Mesendoderm (in vitro differentiated cells): ENCODE measurements around the gene MTMR10.
A peak's percentile ranks its signal among the peaks of the same experiment; 100 is the strongest.

Experiments
- DNase-seq: peaks from one replicate; pipeline ENCODE4 v3.0.0; 2013
- H2AK5ac ChIP-seq: 2 replicates; pipeline ENCODE4 v1.6.1; 2013; ENCODE audit warnings: low read length, inconsistent platforms
- H2BK120ac ChIP-seq: 2 replicates; pipeline ENCODE4 v1.6.1; 2013; ENCODE audit warnings: low read depth, mild to moderate bottlenecking, low read length, moderate library complexity, mixed read lengths
- H2BK15ac ChIP-seq: replicated peaks from 2 replicates; pipeline ENCODE4 v1.6.1; 2013; ENCODE audit warnings: low read depth, mild to moderate bottlenecking, moderate library complexity
- H2BK5ac ChIP-seq: 2 replicates; pipeline ENCODE4 v1.6.1; 2013; ENCODE audit warnings: low read length, inconsistent platforms
- H3K18ac ChIP-seq: 2 replicates; pipeline ENCODE4 v1.6.1; 2013; ENCODE audit warnings: mild to moderate bottlenecking, low read length, mixed read lengths
- H3K23ac ChIP-seq: one replicate; pipeline ENCODE4 v1.6.1; 2013; ENCODE audit warnings: low read length
- H3K27ac ChIP-seq: 2 replicates; pipeline ENCODE4 v1.5.1; 2013; ENCODE audit warnings: low read depth, mild to moderate bottlenecking, inconsistent platforms, low read length, moderate library complexity
- H3K27me3 ChIP-seq: 2 replicates; pipeline ENCODE4 v1.6.1; 2013; ENCODE audit warnings: low read length, control low read depth, mild to moderate bottlenecking, inconsistent platforms; ENCODE audit not compliant: insufficient read depth, poor library complexity
- H3K36me3 ChIP-seq: 2 replicates; pipeline ENCODE4 v1.6.1; 2013; ENCODE audit warnings: low read length, inconsistent platforms; ENCODE audit not compliant: control insufficient read depth, insufficient read depth
- H3K4ac ChIP-seq: one replicate; pipeline ENCODE4 v1.6.1; 2013; ENCODE audit warnings: low read depth, mild to moderate bottlenecking, low read length, moderate library complexity
- H3K4me1 ChIP-seq: 2 replicates; pipeline ENCODE4 v1.6.1; 2013; ENCODE audit warnings: low read depth, low read length, inconsistent platforms; ENCODE audit not compliant: control insufficient read depth
- H3K4me2 ChIP-seq: 2 replicates; pipeline ENCODE4 v1.6.1; 2013; ENCODE audit warnings: low read length
- H3K4me3 ChIP-seq: 2 replicates; pipeline ENCODE4 v1.5.1; 2013; ENCODE audit warnings: mild to moderate bottlenecking, low read length
- H3K56ac ChIP-seq: one replicate; pipeline ENCODE4 v1.6.1; 2013; ENCODE audit warnings: low read length
- H3K79me1 ChIP-seq: 2 replicates; pipeline ENCODE4 v1.6.1; 2013; ENCODE audit warnings: low read length, inconsistent platforms
- H3K79me2 ChIP-seq: 2 replicates; pipeline ENCODE4 v1.6.1; 2013; ENCODE audit warnings: mild to moderate bottlenecking, low read length; ENCODE audit not compliant: control insufficient read depth, insufficient read depth
- H3K9ac ChIP-seq: 2 replicates; pipeline ENCODE4 v1.6.1; 2013; ENCODE audit warnings: low read length, inconsistent platforms
- H4K5ac ChIP-seq: one replicate; pipeline ENCODE4 v1.6.1; 2013; ENCODE audit warnings: low read length
- H4K8ac ChIP-seq: one replicate; pipeline ENCODE4 v1.6.1; 2013; ENCODE audit warnings: low read depth, mild to moderate bottlenecking, control low read depth, low read length, moderate library complexity
- WGBS: extraction: QIAGEN DNeasy Blood & Tissue Kit; methylation state at CpG from one replicate; pipeline ENCODE4 v1.1.7; 2013; ENCODE audit warnings: low lambda C conversion rate, missing lambda C conversion rate; ENCODE audit not compliant: insufficient coverage; ENCODE audit errors: extremely low coverage; 5-methylcytosine and 5-hydroxymethylcytosine counted together

Gene MTMR10

DNA sequence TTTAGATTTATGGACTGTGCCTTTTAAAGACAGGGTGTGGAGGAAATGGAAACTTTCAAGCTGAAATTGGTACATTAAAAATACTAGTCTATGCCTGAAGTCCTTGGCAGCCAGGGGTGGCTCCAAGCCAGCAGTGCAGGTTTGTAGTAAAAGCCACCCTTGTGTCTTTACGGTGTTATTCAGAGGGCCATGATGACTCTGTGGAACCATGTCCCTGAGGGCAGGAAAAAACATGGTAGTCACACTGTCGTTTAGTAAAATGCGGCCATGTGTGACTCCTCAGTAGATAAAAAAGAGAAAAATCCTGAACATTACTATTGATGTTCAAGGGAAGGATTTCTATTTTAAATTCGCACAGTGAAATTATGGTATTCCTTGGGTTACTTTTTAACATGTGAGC lies 85.1 kb downstream of the MTMR10 start:
- Histone ChIP-seq H2AK5ac (no peak overlapping the region), H3K4me2 (no peak overlapping the region), H3K27ac (no peak overlapping the region), H2BK120ac (no peak overlapping the region), H3K4ac (no peak overlapping the region), H3K79me1 (no peaks in the 10 kb centered on the region), H4K8ac (no peak overlapping the region), H3K79me2 (peaks cover 2% of the 10 kb centered on the region), H3K4me1 (no peaks in the 10 kb centered on the region), H3K56ac (no peak overlapping the region), H3K36me3 (no peaks in the 10 kb centered on the region), H3K18ac (no peak overlapping the region), H2BK5ac (no peak overlapping the region), H2BK15ac (no peak overlapping the region), H3K27me3 (no peaks in the 10 kb centered on the region), H3K9ac (no peak overlapping the region), H3K4me3 (no peak overlapping the region), H4K5ac (no peak overlapping the region), H3K23ac (no peak overlapping the region)
- DNase-seq: no peak
- whole genome bisulfite sequencing: no CpG with 5 or more reads among the region's 4 CpGs

- Histone ChIP-seq H3K18ac (no peak overlapping the region), H2AK5ac (no peak overlapping the region), H3K79me2 (peaks cover 2% of the 10 kb centered on the region), H2BK5ac (no peak overlapping the region), H3K4me2 (no peak overlapping the region), H3K4me3 (no peak overlapping the region), H3K23ac (no peak overlapping the region), H3K79me1 (no peaks in the 10 kb centered on the region), H3K4ac (no peak overlapping the region), H3K56ac (no peak overlapping the region), H2BK15ac (no peak overlapping the region), H3K27me3 (no peaks in the 10 kb centered on the region), H3K9ac (no peak overlapping the region), H3K4me1 (no peaks in the 10 kb centered on the region), H3K36me3 (no peaks in the 10 kb centered on the region), H3K27ac (no peak overlapping the region), H4K5ac (no peak overlapping the region), H4K8ac (no peak overlapping the region), H2BK120ac (no peak overlapping the region)
- WGBS: no CpG with 5 or more reads among the region's 5 CpGs
- peak; percentile 19 for DNase-seq
These were observed 85.6 kb downstream of the MTMR10 start for GRCh38 chr15:30905821-30906220.

GRCh38 chr15:30904812-30905211 lies 86.6 kb downstream of the MTMR10 start:
- Histone ChIP-seq H3K4me1 (no peaks in the 10 kb centered on the region), H3K36me3 (no peaks in the 10 kb centered on the region), H3K9ac (no peak overlapping the region), H3K4ac (no peak overlapping the region), H3K4me2 (no peak overlapping the region), H3K56ac (no peak overlapping the region), H2BK15ac (no peak overlapping the region), H2AK5ac (no peak overlapping the region), H3K79me1 (no peaks in the 10 kb centered on the region), H3K27ac (no peak overlapping the region), H2BK120ac (no peak overlapping the region), H3K18ac (no peak overlapping the region), H4K5ac (no peak overlapping the region), H3K79me2 (peaks cover 2% of the 10 kb centered on the region), H3K23ac (no peak overlapping the region), H4K8ac (no peak overlapping the region), H3K27me3 (no peaks in the 10 kb centered on the region), H2BK5ac (no peak overlapping the region), H3K4me3 (no peak overlapping the region)
- WGBS: no CpG with 5 or more reads among the region's 5 CpGs
- DNase-seq: no peak

- no peaks in the 10 kb centered on the region for H3K36me3 ChIP-seq
- H4K5ac ChIP-seq: no peak within 1 kb of the TSS
- H2BK120ac ChIP-seq: no peak within 1 kb of the TSS
- H3K18ac ChIP-seq: peak within 1 kb of the TSS; percentile 9
- no peaks in the 10 kb centered on the region for H3K4me1 ChIP-seq
- H3K4me3 ChIP-seq: peak within 1 kb of the TSS; percentile 71
- peak within 1 kb of the TSS; percentile 88 for H3K56ac ChIP-seq
- H3K23ac ChIP-seq: no peak within 1 kb of the TSS
- peak; percentile 94 for DNase-seq
- peak within 1 kb of the TSS; percentile 10 for H3K27ac ChIP-seq
- H3K9ac ChIP-seq: peak within 1 kb of the TSS; percentile 75
- peak within 1 kb of the TSS; percentile 59 for H3K4me2 ChIP-seq
- no peaks in the 10 kb centered on the region for H3K27me3 ChIP-seq
- no peak within 1 kb of the TSS for H2BK15ac ChIP-seq
- whole genome bisulfite sequencing: no CpG with 5 or more reads among the region's 65 CpGs
- no peak within 1 kb of the TSS for H3K4ac ChIP-seq
- no peak within 1 kb of the TSS for H2BK5ac ChIP-seq
- peaks cover 2% of the 10 kb centered on the region for H3K79me2 ChIP-seq
- H2AK5ac ChIP-seq: no peak within 1 kb of the TSS
- H3K79me1 ChIP-seq: no peaks in the 10 kb centered on the region
- no peak within 1 kb of the TSS for H4K8ac ChIP-seq
These were observed 87.8 kb downstream of the MTMR10 start, which contains the start of gene FAN1 for GRCh38 chr15:30903497-30904187. Gene FAN1 (plus strand): TSS chr15:30903915. CDS start chr15:30904664, 749 bp downstream.

- Histone ChIP-seq H3K4me2 (no peak overlapping the region), H3K79me2 (peaks cover 2% of the 10 kb centered on the region), H3K9ac (no peak overlapping the region), H2AK5ac (no peak overlapping the region), H3K56ac (no peak overlapping the region), H3K36me3 (no peaks in the 10 kb centered on the region), H3K79me1 (no peaks in the 10 kb centered on the region), H2BK15ac (no peak overlapping the region), H3K27me3 (no peaks in the 10 kb centered on the region), H3K23ac (no peak overlapping the region), H3K4me1 (no peaks in the 10 kb centered on the region), H4K5ac (no peak overlapping the region), H3K18ac (no peak overlapping the region), H4K8ac (no peak overlapping the region), H3K4ac (no peak overlapping the region), H2BK5ac (no peak overlapping the region), H3K27ac (no peak overlapping the region), H2BK120ac (no peak overlapping the region), H3K4me3 (no peak overlapping the region)
- no peak for DNase-seq
- no CpG with 5 or more reads among the region's 1 CpG for WGBS
These were observed 89.5 kb downstream of the MTMR10 start for GRCh38 chr15:30901889-30902288.

DNA sequence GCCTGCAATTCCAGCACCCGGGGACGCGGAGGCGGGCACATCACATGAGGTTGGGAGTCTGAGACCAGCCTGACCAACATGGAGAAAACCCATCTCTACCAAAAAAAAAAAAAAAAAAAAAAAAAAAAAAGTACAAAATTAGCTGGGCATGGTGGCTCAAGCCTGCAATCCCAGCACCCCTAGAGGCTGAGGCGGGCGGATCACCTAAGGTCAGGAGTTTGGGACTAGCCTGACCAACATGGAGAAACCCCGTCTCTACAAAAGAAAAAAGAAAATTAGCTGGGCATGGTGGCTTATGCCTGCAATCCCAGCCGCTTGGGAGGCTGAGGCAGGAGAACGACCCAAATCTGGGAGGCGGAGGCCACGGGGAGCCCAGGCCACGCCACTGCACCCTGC lies 95.2 kb downstream of the MTMR10 start:
- H2BK5ac ChIP-seq: no peak overlapping the region
- WGBS: no CpG with 5 or more reads among the region's 12 CpGs
- no peak overlapping the region for H3K23ac ChIP-seq
- no peak overlapping the region for H2BK15ac ChIP-seq
- H3K56ac ChIP-seq: no peak overlapping the region
- no peaks in the 10 kb centered on the region for H3K79me2 ChIP-seq
- no peak overlapping the region for H3K9ac ChIP-seq
- no peak overlapping the region for H3K18ac ChIP-seq
- H3K27ac ChIP-seq: no peak overlapping the region
- H3K27me3 ChIP-seq: no peaks in the 10 kb centered on the region
- no peak overlapping the region for H3K4me2 ChIP-seq
- no peaks in the 10 kb centered on the region for H3K36me3 ChIP-seq
- H4K8ac ChIP-seq: no peak overlapping the region
- no peak overlapping the region for H3K4ac ChIP-seq
- H3K79me1 ChIP-seq: no peaks in the 10 kb centered on the region
- no peak overlapping the region for H2BK120ac ChIP-seq
- H3K4me3 ChIP-seq: no peak overlapping the region
- H3K4me1 ChIP-seq: no peaks in the 10 kb centered on the region
- no peak overlapping the region for H2AK5ac ChIP-seq
- H4K5ac ChIP-seq: no peak overlapping the region
- no peak for DNase-seq
